DMS53 treated with DMSO at 0.1 percent for 48 hours (cell line): ENCODE data around the gene ZNF892.
"Not testable (repeated sequence)": the region's sequence is repeated elsewhere in the genome, so short reads cannot be mapped to it uniquely, and the experiment has no call there.

Experiments used
- DNase-seq: peaks from one replicate; lab custom pipeline; 2025; ENCODE audit not compliant: unreplicated experiment; lab: John Stamatoyannopoulos, UW

Gene ZNF892

DNA sequence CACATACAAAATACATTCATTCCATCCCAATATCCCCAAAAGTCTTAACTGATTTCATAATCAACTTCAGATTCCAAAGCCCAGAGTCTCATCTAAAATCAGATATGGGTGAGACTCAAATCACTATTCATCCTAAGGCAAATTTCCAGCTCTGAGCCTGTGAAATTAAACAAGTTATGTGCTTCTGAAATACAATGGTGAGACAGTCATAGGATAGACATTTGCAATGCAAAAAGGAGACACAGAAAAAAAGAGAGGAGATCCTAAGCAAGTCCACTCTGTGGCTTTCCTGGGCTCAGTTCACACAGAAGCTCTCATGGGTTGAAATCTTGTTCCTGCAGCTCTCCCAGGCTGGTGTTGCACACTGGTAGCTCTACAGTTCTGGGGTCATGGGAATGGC is 18.3 kb downstream of the ZNF892 start:
- DNase-seq, result no peak

DNA sequence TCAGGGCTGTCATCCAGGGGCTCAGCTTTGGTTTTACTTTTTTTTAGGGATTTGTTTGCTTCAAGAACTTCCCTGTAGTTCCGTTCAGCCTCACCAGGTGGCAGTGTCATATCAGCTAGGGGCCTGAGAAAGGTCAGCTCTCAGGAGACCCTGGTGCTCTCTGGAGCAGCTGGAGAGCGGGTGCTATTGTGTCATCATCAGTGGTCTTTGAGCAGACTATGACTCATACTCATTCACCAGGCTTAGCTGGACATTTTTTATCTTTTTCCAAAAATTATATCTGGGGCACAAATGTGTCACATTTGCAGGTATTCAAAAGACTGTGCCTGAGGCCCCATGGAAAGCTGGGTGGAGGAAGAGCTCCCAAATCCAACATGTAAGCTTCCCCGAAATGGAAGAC is 24.4 kb downstream of the ZNF892 start:
- peak; percentile 77 for DNase-seq

DNA sequence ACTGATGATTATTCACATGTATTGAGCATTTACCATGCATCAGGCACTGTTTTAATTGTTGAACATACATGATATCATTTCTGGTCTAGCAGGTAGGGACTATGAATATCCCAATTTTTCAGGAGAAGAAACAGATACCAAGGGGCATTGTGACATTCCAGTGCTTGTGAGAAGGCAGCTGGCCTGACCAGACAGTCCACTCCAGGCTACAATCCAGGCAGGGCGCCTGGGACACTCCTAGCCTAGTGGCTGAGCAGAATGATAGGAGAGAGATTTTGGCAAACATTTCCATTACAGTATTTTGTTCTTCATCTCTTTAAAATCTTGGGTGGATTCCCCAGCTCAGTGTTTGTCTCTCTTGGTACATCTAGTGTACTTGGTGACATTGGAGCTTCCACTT is 24.9 kb downstream of the ZNF892 start:
- DNase-seq, result no peak

DNA sequence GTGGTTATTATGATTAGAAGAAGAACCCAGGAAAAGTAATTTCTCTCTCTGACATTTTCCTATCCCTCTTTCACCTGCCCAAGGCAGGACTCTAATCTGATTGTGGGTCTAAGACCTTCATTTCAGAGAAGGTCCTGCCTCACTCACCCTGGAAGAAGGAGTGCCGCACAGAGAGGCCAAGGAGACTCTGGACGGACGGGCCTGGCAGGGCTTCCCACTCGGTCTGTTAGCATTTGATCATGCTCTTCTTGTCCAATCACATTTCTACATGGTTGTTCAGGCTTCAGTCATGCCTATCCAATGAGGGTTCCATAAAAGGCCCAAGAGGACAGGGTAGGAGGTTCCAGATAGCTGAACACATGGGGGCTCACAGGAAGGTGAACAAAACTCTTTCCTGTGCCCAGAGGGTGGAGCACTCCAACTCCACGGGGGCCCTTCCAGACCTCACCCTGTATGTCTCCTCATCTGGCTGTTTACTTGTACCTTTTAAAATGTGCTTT is 27.0 kb downstream of the ZNF892 start:
- DNase-seq, result no peak

DNA sequence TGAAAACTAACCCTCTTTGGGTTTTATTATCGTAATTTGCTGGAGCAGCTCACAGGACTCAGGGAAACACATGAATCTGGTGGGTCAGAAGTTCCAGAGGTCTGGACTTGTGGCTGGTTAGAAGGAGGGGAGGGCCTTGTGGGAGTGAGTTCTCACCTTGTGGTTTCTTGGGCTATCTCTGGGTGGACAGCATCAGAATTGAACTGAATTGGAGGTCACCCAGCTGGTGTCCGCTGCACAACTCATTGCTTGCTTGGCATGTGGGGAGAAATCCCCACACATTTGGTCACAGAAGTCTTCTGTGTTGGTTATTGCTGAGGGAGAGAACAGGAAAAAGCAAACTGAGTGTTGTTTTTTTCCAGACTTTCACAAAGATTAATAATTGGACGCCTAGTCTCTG is 27.5 kb downstream of the ZNF892 start:
- DNase-seq, result no peak

DNA sequence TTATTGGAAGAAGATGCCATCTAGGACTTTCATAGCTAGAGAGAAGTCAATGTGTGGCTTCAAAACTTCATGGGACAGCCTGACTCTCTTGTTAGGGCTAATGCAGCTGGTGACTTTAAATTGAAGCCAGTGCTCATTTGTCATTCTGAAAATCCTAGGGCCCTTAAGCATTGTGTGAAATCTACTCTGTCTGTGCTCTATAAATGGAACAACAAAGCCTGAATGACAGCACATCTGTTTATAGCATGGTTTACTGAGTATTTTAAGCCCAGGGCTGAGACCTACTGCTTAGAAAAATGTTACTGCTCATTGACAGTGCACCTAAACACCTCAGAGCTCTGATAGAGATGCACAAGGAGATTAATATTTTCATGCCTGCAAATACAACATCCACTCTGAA is 30.8 kb downstream of the ZNF892 start:
- no peak for DNase-seq

DNA sequence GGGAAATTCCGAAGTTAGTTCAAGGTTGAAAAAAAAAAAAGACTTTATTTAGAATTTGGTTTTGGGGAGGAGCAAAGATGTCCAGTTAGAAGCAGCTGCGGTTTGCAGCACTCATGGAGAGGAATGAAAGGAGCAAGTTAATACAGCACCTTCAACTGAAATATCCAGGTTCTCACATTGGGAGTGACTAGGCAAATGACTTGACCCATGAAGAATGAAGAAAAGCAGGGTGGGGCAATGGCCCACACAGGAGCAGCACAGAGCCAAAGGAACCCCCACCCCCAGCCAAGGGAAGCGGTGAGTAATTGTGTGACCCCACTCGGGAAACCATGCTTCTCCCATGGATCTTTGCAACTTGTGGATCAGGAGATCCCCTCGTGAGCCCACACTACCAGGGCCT is 32.8 kb downstream of the ZNF892 start:
- DNase-seq, result no peak

DNA sequence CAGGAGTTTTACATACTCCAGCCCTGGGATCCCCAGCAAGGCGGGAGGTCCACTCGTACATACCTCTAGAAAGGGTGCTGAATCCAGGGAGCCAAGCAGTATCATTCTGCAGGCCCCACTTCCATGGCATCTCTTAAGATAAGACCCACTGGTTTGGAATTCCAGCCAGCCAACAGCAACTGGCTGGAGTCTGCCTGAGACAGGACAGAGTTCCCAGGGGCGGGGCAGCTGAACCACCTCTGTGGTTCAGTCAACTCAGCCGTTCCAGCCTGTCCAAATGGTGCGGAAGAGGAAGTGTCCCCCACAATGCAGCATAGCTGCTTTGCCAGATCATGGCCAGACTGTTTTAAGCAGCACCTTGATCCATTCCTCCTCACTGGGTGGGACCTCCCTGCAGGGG is 33.2 kb downstream of the ZNF892 start:
- DNase-seq, result no peak

DNA sequence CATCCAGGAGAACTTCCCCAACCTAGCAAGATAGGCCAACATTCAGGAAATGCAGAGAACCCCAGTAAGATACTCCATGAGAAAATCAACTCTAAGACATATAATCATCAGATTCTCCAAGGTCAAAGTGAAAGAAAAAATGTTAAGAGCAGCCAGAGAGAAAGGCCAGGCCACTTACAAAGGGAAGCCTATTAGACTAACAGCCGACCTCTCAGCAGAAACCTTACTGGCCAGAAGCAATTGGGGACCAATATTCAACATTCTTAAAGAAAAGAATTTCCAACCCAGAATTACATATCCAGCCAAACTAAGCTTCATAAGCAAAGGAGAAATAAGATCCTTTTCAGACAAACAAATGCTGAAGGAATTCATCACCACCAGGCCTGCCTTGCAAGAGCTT is 34.8 kb downstream of the ZNF892 start:
- DNase-seq, result not testable (repeated sequence)
